PFSK-1 (cell line): Measurements from ENCODE around the gene GPR141.

Experiments used
- POLR2AphosphoS5 ChIP-seq: IDR thresholded peaks from 2 replicates; pipeline ENCODE4 v1.6.1; 2012; ENCODE audit warnings: low read depth, mild to moderate bottlenecking, control low read depth, low read length, moderate library complexity
- TAF1 ChIP-seq: IDR thresholded peaks from 2 replicates; pipeline ENCODE4 v1.6.1; 2012; ENCODE audit warnings: low read length, control low read depth, borderline replicate concordance; ENCODE audit not compliant: insufficient read depth

DNA sequence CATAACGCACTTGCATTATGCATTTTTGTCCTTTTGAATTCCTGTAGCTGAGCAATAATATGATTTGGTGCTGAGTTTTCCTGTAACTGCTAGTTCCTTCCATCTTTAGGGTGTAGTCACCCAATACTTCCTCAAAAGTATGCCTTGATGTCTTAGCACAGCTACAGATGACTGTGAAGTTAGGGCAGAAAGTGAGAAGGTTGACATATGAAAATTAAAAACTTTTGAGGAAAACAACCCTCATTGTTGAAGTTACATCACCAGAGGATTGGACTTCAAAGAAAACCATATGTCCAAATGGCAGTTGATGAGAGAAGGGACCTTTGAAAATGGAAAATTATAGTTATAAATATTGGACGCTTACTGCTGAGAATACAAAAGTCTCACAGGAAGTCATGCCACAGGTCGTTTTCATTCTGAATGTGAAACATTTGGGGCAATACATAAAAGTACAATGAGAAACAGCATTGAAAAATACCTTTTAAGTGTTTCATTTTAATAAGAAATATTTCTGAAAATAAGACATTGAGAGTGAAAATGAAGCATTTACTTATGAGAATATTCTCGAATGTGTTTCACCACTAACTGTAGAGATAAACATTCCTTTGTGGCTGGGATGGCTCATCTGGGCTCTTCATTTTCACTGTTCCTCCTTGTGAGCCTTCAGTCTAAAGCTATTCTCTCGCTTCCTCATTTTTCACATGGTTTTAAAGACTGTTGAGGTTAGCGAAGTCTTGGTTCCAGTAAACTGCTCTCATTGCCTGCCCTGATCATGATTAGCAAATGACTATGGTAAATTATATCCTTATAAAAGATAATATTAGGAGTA, 103.4 kb downstream of the GPR141 start:
- TF ChIP-seq TAF1: no peak
- no peak for TF ChIP-seq POLR2AphosphoS5
